GM10266 (cell line): Measurements from ENCODE around the gene PRUNE2.
"Not testable (repeated sequence)": the region's sequence is repeated elsewhere in the genome, so short reads cannot be mapped to it uniquely, and the experiment has no call there.

ENCODE experiments used
- DNase-seq: peaks from one replicate; pipeline ENCODE4 v3.0.0; 2012; ENCODE audit errors: extremely low spot score
- CTCF ChIP-seq: IDR thresholded peaks from 2 replicates; pipeline ENCODE4 v1.5.1; 2012; ENCODE audit warnings: mild to moderate bottlenecking, low read depth; ENCODE audit not compliant: control insufficient read depth, insufficient read depth; ENCODE audit errors: missing control alignments

The PRUNE2 gene

GRCh38 chr9:76594764-76595424, 311.0 kb downstream of the PRUNE2 start:
- no peak for TF ChIP-seq CTCF

GRCh38 chr9:76593961-76594735, 311.8 kb downstream of the PRUNE2 start:
- not testable (repeated sequence) for DNase-seq

More at GRCh38 chr9:76594764-76595424, 311.0 kb downstream of the PRUNE2 start:
- no peak for DNase-seq

- TF ChIP-seq CTCF = no peak
- no peak for DNase-seq
Observed at GRCh38 chr9:76592974-76593347, 313.0 kb downstream of the PRUNE2 start.

DNA sequence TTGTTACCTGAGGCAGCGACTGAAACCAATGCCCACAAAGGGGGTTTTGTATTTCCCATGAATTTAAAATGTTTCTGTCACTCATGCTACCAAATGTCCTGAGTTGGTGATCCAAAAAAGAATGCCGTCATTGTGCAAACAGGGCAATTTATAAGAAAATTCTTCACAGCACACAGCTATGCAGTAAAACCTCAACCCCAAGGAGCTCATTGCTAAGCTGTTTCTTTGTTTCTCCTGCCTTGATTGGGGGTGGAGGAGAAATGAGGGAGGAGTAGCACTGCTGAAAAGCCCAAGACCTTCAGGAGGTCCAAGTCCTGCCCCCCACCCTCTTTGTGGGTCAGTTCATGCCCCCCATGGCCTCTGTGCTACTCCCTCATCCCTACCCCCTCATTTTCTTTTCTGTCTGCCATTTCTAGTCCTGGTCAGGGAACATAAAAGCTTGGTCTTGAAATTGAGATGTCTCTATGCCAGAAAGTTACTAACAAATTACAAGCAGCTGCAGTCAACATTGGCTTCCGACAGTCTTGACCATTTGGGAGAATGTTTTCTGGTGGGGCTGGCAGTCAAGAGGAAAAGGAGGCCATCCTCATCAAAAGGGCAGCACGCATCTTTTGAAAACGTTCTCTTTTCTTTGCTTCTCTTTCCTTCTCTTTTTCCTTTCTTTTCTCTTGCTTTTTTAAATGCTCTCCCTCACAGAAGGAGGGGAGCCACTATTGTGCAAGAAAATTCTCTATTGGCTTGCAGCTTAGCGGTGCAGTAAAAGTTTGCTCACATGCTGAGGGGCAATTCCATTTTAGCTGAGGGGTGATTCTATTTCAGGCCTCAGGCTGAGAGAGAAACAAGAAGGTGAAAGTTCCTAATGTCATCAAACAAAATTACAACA, 313.6 kb downstream of the PRUNE2 start:
- no peak for DNase-seq
- no peak for TF ChIP-seq CTCF

GRCh38 chr9:76591256-76591950, 314.5 kb downstream of the PRUNE2 start:
- no peak for TF ChIP-seq CTCF
- DNase-seq = no peak

- no peak for DNase-seq
- TF ChIP-seq CTCF = no peak
Observed at GRCh38 chr9:76588316-76588715, 317.6 kb downstream of the PRUNE2 start.

GRCh38 chr9:76586390-76587314, 319.3 kb downstream of the PRUNE2 start:
- TF ChIP-seq CTCF = no peak
- no peak for DNase-seq
